HepG2 (cell line): ENCODE data around the gene LSM12. TPM values are rescaled to one million over a fixed set of nuclear protein-coding genes. Genes with fewer than 3 reads are reported as not detected.
A peak's percentile ranks its signal among the peaks of the same experiment; 100 is the strongest.

Source experiments
- CBX5 ChIP-seq: sonication (generic); formaldehyde crosslinking; IDR thresholded peaks from 2 replicates; pipeline ENCODE4 v1.4.0; 2020; ENCODE audit warnings: missing genetic modification reagents, borderline replicate concordance
- ERF ChIP-seq: IDR thresholded peaks from 2 replicates; pipeline ENCODE4 v1.6.1; 2018; ENCODE audit warnings: missing biosample characterization, missing genetic modification reagents
- JARID2 ChIP-seq: sonication (generic); formaldehyde crosslinking; IDR thresholded peaks from 2 replicates; pipeline ENCODE4 v1.8.1; 2023; ENCODE audit warnings: missing genetic modification reagents, inconsistent platforms; ENCODE audit not compliant: insufficient replicate concordance
- NCOA1 ChIP-seq: sonication (generic); formaldehyde crosslinking; IDR thresholded peaks from 2 replicates; pipeline ENCODE4 v1.9.0; 2021; ENCODE audit warnings: missing genetic modification reagents
- PAF1 ChIP-seq: IDR thresholded peaks from 2 replicates; pipeline ENCODE4 v1.6.1; 2016; ENCODE audit warnings: missing genetic modification reagents, missing compliant biosample characterization
- STAT6 ChIP-seq: sonication (generic); formaldehyde crosslinking; IDR thresholded peaks from 2 replicates; pipeline ENCODE4 v1.4.0; 2020; ENCODE audit warnings: missing genetic modification reagents, mild to moderate bottlenecking, borderline replicate concordance
- TFE3 ChIP-seq: IDR thresholded peaks from 2 replicates; pipeline ENCODE4 v1.6.1; 2016
- ZBTB4 ChIP-seq: sonication (generic); formaldehyde crosslinking; IDR thresholded peaks from 2 replicates; pipeline ENCODE4 v1.4.0; 2020; ENCODE audit warnings: missing genetic modification reagents, mild to moderate bottlenecking, borderline replicate concordance
- ZFX ChIP-seq: sonication (generic); formaldehyde crosslinking; IDR thresholded peaks from 2 replicates; pipeline ENCODE4 v1.4.0; 2020; ENCODE audit warnings: mild to moderate bottlenecking, low read depth, missing genetic modification reagents, moderate library complexity
- ZNF549 ChIP-seq: sonication (generic); formaldehyde crosslinking; IDR thresholded peaks from 2 replicates; pipeline ENCODE4 v1.5.0; 2020; ENCODE audit warnings: missing genetic modification reagents
- ZNF563 ChIP-seq: sonication (generic); formaldehyde crosslinking; IDR thresholded peaks from 2 replicates; pipeline ENCODE4 v1.8.0; 2022; ENCODE audit warnings: mild to moderate bottlenecking, moderate library complexity, missing genetic modification reagents
- ZNF83 ChIP-seq: sonication (generic); formaldehyde crosslinking; IDR thresholded peaks from 2 replicates; pipeline ENCODE4 v1.4.0; 2020; ENCODE audit warnings: missing genetic modification reagents, mild to moderate bottlenecking, borderline replicate concordance
- polyA plus RNA-seq, 8 experiments: library from polyadenylated mRNA; depleted of rRNA in 3 of 8; stranded (reverse) in 7 of 8; unstranded in 1 of 8; fragments of >200 nt; fragmentation: Illumina TruSeq in 4 of 8; extraction: Trizol in 4 of 8; gene quantifications; 2 replicates each; pipeline versions ENCODE4 v1.2.1 to v1.2.3, GENCODE V29; 2011 to 2016; ENCODE audit warnings: low read depth in 4 of 8, missing spikeins in 1 of 8, mixed read lengths in 1 of 8; ENCODE audit not compliant: insufficient read depth in 1 of 8
- total RNA-seq, 5 experiments: library from RNA; depleted of rRNA; stranded (reverse); fragments of >200 nt; fragmentation: Illumina TruSeq; extraction: Trizol; gene quantifications; 2 replicates each; pipeline ENCODE4 v1.2.3, GENCODE V29; 2016; ENCODE audit warnings: low read depth in 1 of 5
- TF ChIP-seq, protein P1 (sequence below): sonication (generic); formaldehyde crosslinking; IDR thresholded peaks from 2 replicates; pipeline ENCODE4 v1.5.1; 2020; ENCODE audit warnings: mild to moderate bottlenecking, missing genetic modification reagents, borderline replicate concordance
- TF ChIP-seq, protein P2 (sequence below): sonication (generic); formaldehyde crosslinking; IDR thresholded peaks from 2 replicates; pipeline ENCODE4 v1.4.0; 2020; ENCODE audit warnings: mild to moderate bottlenecking, missing genetic modification reagents

LSM12 gene
- total and polyA plus RNA-seq, 2 of the 13 experiments (the other 11 are each of a cell fraction or from before 2014, with no cell fraction given), result 52.8 to 55.7 TPM

DNA sequence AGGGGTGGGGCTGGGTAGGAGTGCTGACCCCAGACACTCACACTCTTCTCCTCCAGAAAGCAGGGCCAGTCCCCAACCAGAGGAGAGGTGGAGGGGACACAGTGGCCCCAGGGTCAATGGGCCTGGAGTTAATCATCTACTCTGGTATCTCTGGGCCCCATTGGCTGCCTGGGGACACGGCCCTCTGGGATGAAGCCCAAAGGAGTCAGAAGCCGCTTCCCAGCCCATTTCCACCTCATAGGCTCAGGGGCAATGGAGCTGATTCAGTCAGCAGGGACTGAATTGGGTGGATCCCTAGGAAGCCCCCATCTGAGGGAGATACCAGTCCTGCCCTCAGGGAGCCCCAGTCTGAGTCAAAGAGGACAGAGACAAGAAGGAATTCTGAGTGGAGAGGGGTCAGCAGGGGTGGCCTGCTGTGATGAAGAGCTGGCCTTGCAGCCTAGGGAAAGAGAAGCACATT lies 65.0 kb downstream of the LSM12 start (continued):
- no peak for TF ChIP-seq ZBTB4 (CRISPR knock-in tag)
- peak; percentile 19 for TF ChIP-seq JARID2 (CRISPR knock-in tag)
- TF ChIP-seq, protein P1, sequence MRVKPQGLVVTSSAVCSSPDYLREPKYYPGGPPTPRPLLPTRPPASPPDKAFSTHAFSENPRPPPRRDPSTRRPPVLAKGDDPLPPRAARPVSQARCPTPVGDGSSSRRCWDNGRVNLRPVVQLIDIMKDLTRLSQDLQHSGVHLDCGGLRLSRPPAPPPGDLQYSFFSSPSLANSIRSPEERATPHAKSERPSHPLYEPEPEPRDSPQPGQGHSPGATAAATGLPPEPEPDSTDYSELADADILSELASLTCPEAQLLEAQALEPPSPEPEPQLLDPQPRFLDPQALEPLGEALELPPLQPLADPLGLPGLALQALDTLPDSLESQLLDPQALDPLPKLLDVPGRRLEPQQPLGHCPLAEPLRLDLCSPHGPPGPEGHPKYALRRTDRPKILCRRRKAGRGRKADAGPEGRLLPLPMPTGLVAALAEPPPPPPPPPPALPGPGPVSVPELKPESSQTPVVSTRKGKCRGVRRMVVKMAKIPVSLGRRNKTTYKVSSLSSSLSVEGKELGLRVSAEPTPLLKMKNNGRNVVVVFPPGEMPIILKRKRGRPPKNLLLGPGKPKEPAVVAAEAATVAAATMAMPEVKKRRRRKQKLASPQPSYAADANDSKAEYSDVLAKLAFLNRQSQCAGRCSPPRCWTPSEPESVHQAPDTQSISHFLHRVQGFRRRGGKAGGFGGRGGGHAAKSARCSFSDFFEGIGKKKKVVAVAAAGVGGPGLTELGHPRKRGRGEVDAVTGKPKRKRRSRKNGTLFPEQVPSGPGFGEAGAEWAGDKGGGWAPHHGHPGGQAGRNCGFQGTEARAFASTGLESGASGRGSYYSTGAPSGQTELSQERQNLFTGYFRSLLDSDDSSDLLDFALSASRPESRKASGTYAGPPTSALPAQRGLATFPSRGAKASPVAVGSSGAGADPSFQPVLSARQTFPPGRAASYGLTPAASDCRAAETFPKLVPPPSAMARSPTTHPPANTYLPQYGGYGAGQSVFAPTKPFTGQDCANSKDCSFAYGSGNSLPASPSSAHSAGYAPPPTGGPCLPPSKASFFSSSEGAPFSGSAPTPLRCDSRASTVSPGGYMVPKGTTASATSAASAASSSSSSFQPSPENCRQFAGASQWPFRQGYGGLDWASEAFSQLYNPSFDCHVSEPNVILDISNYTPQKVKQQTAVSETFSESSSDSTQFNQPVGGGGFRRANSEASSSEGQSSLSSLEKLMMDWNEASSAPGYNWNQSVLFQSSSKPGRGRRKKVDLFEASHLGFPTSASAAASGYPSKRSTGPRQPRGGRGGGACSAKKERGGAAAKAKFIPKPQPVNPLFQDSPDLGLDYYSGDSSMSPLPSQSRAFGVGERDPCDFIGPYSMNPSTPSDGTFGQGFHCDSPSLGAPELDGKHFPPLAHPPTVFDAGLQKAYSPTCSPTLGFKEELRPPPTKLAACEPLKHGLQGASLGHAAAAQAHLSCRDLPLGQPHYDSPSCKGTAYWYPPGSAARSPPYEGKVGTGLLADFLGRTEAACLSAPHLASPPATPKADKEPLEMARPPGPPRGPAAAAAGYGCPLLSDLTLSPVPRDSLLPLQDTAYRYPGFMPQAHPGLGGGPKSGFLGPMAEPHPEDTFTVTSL, result peak; percentile 56; the same call in 1 of the 2 replicates
- peak; percentile 77 for TF ChIP-seq ZFX (CRISPR knock-in tag)
- 0 out of 2 replicates have a peak, but pooled peaks have one; percentile 2 for TF ChIP-seq ZNF563 (CRISPR knock-in tag)
- peak; percentile 55 for TF ChIP-seq TFE3
- TF ChIP-seq ZNF83 (CRISPR knock-in tag), result no peak
- no peak for TF ChIP-seq NCOA1 (CRISPR knock-in tag)
- TF ChIP-seq, protein P2, sequence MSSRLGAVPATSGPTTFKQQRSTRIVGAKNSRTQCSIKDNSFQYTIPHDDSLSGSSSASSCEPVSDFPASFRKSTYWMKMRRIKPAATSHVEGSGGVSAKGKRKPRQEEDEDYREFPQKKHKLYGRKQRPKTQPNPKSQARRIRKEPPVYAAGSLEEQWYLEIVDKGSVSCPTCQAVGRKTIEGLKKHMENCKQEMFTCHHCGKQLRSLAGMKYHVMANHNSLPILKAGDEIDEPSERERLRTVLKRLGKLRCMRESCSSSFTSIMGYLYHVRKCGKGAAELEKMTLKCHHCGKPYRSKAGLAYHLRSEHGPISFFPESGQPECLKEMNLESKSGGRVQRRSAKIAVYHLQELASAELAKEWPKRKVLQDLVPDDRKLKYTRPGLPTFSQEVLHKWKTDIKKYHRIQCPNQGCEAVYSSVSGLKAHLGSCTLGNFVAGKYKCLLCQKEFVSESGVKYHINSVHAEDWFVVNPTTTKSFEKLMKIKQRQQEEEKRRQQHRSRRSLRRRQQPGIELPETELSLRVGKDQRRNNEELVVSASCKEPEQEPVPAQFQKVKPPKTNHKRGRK, result no peak
- TF ChIP-seq PAF1 (CRISPR knock-in tag), result 0 out of 2 replicates have a peak, but pooled peaks have one; percentile 67
- TF ChIP-seq CBX5, result 0 out of 2 replicates have a peak, but pooled peaks have one; percentile 35
- TF ChIP-seq ZNF549 (CRISPR knock-in tag), result no peak
- TF ChIP-seq STAT6 (CRISPR knock-in tag), result 0 out of 2 replicates have a peak, but pooled peaks have one; percentile 47
- peak; percentile 59; the same call in 1 of the 2 replicates for TF ChIP-seq ERF (CRISPR knock-in tag)
